ENCODE measurements around the gene VPS13A. TPM values are rescaled to one million over a fixed set of nuclear protein-coding genes. Genes with fewer than 3 reads are reported as not detected.

Gene VPS13A
- total RNA-seq, 1 experiment from 2014 or later = 52.8 TPM

DNA sequence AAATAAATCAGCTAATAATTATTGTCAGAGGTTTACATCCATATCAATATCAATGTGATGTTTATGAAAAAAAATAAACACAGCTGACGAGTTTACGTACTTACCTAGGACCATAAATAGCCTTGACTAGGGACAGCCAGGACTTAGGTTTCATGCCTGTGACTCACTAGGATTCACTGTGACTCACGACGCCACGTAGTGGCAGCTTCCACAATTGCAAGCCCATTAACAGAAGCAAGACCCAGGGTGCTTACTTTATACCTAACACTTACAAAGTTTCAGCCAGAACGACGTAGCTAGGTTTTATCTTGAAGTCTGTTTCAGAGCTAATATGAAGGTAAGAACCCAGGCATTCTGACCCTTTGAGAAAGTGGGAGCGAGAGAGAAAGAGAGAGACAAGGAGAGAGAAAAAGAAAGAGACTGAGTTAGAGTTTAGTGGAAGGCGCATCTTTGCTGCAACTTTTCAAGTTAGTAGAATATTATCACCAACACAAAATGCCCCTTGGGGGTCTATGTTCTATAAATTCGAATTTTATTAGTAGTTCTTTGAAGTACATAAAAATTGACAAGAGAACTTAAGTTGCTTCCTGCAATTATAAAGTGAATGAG is 279.6 kb downstream of the VPS13A start:
- intact Hi-C loops (cut with micrococcal nuclease) = loop anchor here (5.0 to 10.0 kb wide), 2 partner anchors 190 to 578 kb away; partner anchors contain the start of genes GNA14 and GNAQ
- Histone ChIP-seq H3K27me3 (ENCODE audit: insufficient read depth, low read length) (no peaks in the 10 kb centered on the region), H3K9me3 (ENCODE audit: control insufficient read depth in 1 of 2, insufficient read depth in 1 of 2, low read depth in 1 of 2, low read length in 2 of 2) (no peaks in the 10 kb centered on the region), H3K36me3 (ENCODE audit: control insufficient read depth in 1 of 2, insufficient read depth in 2 of 2, low read length in 2 of 2) (no peaks in the 10 kb centered on the region), H3K9me2 (ENCODE audit: insufficient read depth) (no peaks in the 10 kb centered on the region), H3K4me1 (ENCODE audit: control insufficient read depth in 1 of 2, insufficient read depth in 2 of 2, low read length in 2 of 2) (peaks cover 0 to 10% of the 10 kb centered on the region in 2 experiments; a peak in 2 of 4 replicates), H3K79me2 (ENCODE audit: insufficient read depth, low read length) (no peaks in the 10 kb centered on the region), H3K4me2 (ENCODE audit: low read length) (peak overlapping the region; percentile 20; the same call in 1 of the 2 replicates), H3K9ac (ENCODE audit: low read length) (no peak overlapping the region), H3K4me3 (replicated peaks in 1 of 2; ENCODE audit: low read depth in 1 of 2, low read length in 2 of 2) (no peak overlapping the region), H4K20me1 (ENCODE audit: insufficient read depth) (no peaks in the 10 kb centered on the region), H2AFZ (ENCODE audit: low read depth, low read length, poor library complexity, severe bottlenecking) (peak overlapping the region; percentile 90), H3K27ac (ENCODE audit: low read depth, low read length) (no peak overlapping the region)
- ChIA-PET RAD21 (ENCODE audit: low non-redundant PET in 1 of 2, low total read pairs in 2 of 2, uncharacterized antibody in 2 of 2, unreplicated experiment in 2 of 2) (interaction anchor here in 1 of 2 experiments (0.6 kb wide), 1 partner anchor 173 kb away, joined by 8 read pairs; no protein-coding TSS in a partner anchor), POLR2A (no interaction called here), CTCF (interaction anchor here (0.8 to 3.5 kb wide), 20 partner anchors 10 to 665 kb away, joined by 3 to 25 read pairs (median 5); no protein-coding TSS in a partner anchor)
- peak; percentile 89 for DNase-seq (ENCODE audit: low read depth, low spot score)
- BruUV-seq (replicated peaks) = no TSS peak
- peak; percentile 78 for ATAC-seq
- TF ChIP-seq, protein P1, sequence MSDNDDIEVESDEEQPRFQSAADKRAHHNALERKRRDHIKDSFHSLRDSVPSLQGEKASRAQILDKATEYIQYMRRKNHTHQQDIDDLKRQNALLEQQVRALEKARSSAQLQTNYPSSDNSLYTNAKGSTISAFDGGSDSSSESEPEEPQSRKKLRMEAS (IDR thresholded peaks at IDR 0.05) = no peak
- peak; percentile 35; the same call in 1 of the 2 replicates for TF ChIP-seq SRF (IDR thresholded peaks at IDR 0.05; ENCODE audit: low read depth)
- TF ChIP-seq EZH2 (IDR thresholded peaks at IDR 0.05) = no peak
- TF ChIP-seq CBX3 (IDR thresholded peaks at IDR 0.05; ENCODE audit: low read depth) = no peak
- TF ChIP-seq, protein P2, sequence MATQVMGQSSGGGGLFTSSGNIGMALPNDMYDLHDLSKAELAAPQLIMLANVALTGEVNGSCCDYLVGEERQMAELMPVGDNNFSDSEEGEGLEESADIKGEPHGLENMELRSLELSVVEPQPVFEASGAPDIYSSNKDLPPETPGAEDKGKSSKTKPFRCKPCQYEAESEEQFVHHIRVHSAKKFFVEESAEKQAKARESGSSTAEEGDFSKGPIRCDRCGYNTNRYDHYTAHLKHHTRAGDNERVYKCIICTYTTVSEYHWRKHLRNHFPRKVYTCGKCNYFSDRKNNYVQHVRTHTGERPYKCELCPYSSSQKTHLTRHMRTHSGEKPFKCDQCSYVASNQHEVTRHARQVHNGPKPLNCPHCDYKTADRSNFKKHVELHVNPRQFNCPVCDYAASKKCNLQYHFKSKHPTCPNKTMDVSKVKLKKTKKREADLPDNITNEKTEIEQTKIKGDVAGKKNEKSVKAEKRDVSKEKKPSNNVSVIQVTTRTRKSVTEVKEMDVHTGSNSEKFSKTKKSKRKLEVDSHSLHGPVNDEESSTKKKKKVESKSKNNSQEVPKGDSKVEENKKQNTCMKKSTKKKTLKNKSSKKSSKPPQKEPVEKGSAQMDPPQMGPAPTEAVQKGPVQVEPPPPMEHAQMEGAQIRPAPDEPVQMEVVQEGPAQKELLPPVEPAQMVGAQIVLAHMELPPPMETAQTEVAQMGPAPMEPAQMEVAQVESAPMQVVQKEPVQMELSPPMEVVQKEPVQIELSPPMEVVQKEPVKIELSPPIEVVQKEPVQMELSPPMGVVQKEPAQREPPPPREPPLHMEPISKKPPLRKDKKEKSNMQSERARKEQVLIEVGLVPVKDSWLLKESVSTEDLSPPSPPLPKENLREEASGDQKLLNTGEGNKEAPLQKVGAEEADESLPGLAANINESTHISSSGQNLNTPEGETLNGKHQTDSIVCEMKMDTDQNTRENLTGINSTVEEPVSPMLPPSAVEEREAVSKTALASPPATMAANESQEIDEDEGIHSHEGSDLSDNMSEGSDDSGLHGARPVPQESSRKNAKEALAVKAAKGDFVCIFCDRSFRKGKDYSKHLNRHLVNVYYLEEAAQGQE (IDR thresholded peaks at IDR 0.05; ENCODE audit: low read depth) = no peak
- TF ChIP-seq, protein P3, sequence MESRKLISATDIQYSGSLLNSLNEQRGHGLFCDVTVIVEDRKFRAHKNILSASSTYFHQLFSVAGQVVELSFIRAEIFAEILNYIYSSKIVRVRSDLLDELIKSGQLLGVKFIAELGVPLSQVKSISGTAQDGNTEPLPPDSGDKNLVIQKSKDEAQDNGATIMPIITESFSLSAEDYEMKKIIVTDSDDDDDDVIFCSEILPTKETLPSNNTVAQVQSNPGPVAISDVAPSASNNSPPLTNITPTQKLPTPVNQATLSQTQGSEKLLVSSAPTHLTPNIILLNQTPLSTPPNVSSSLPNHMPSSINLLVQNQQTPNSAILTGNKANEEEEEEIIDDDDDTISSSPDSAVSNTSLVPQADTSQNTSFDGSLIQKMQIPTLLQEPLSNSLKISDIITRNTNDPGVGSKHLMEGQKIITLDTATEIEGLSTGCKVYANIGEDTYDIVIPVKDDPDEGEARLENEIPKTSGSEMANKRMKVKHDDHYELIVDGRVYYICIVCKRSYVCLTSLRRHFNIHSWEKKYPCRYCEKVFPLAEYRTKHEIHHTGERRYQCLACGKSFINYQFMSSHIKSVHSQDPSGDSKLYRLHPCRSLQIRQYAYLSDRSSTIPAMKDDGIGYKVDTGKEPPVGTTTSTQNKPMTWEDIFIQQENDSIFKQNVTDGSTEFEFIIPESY (IDR thresholded peaks at IDR 0.05; ENCODE audit: extremely low read depth, insufficient replicate concordance, low read length) = no peak
- TF ChIP-seq JUND (IDR thresholded peaks at IDR 0.05) = peak; percentile 23; the same call in 1 of the 2 replicates
- TF ChIP-seq YY1 (IDR thresholded peaks at IDR 0.05; ENCODE audit: extremely low read depth, insufficient replicate concordance, low read depth, low read length) = no peak
- no peak for TF ChIP-seq TCF7L2 (IDR thresholded peaks at IDR 0.05; ENCODE audit: borderline replicate concordance, extremely low read depth, insufficient read depth, insufficient read length)
- no peak for TF ChIP-seq EZH2phosphoT487 (IDR thresholded peaks at IDR 0.05; ENCODE audit: borderline replicate concordance)
- peak; percentile 47 for TF ChIP-seq RAD21 (IDR thresholded peaks at IDR 0.05; ENCODE audit: low read depth)
- no peak for TF ChIP-seq EGR1 (IDR thresholded peaks at IDR 0.05; ENCODE audit: low read depth)
- TF ChIP-seq ZFX (IDR thresholded peaks at IDR 0.05) = no peak
- TF ChIP-seq CEBPB (IDR thresholded peaks at IDR 0.05; ENCODE audit: low read depth) = no peak
- no peak for TF ChIP-seq FOSL1 (IDR thresholded peaks at IDR 0.05; ENCODE audit: low read depth)
- TF ChIP-seq, protein P4, sequence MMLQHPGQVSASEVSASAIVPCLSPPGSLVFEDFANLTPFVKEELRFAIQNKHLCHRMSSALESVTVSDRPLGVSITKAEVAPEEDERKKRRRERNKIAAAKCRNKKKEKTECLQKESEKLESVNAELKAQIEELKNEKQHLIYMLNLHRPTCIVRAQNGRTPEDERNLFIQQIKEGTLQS (IDR thresholded peaks at IDR 0.05) = no peak
- TF ChIP-seq POLR2AphosphoS5 (IDR thresholded peaks at IDR 0.05; ENCODE audit: low read depth, low read length) = no peak
- TF ChIP-seq, protein P5, sequence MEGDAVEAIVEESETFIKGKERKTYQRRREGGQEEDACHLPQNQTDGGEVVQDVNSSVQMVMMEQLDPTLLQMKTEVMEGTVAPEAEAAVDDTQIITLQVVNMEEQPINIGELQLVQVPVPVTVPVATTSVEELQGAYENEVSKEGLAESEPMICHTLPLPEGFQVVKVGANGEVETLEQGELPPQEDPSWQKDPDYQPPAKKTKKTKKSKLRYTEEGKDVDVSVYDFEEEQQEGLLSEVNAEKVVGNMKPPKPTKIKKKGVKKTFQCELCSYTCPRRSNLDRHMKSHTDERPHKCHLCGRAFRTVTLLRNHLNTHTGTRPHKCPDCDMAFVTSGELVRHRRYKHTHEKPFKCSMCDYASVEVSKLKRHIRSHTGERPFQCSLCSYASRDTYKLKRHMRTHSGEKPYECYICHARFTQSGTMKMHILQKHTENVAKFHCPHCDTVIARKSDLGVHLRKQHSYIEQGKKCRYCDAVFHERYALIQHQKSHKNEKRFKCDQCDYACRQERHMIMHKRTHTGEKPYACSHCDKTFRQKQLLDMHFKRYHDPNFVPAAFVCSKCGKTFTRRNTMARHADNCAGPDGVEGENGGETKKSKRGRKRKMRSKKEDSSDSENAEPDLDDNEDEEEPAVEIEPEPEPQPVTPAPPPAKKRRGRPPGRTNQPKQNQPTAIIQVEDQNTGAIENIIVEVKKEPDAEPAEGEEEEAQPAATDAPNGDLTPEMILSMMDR (IDR thresholded peaks at IDR 0.05 in 2 of 3, conservative IDR thresholded peaks at IDR 0.05 in 1 of 3; ENCODE audit: borderline replicate concordance in 1 of 3, insufficient read depth in 1 of 3, low read depth in 2 of 3, low read length in 2 of 3) = peak; percentile 59 to 91 (median 87)
- TF ChIP-seq SIN3A (IDR thresholded peaks at IDR 0.05; ENCODE audit: low read depth) = no peak

Measured in HCT116 (cell line).